Measurements from ENCODE around the gene ECSCR. TPM values are rescaled to one million over a fixed set of nuclear protein-coding genes. Genes with fewer than 3 reads are reported as not detected.
"Not testable (repeated sequence)": the region's sequence is repeated elsewhere in the genome, so short reads cannot be mapped to it uniquely, and the experiment has no call there.

The ECSCR gene
- total RNA-seq, 2 experiments from 2014 or later, result not detected

GRCh38 chr5:139410993-139411828 lies 51.3 kb downstream of the ECSCR start:
- peak overlapping the region; percentile 4 for H3K27ac Mint-ChIP-seq
- H3K27me3 Mint-ChIP-seq, result no peaks in the 10 kb centered on the region
- no peak for DNase-seq
- H3K4me3 Mint-ChIP-seq, result no peak overlapping the region
- ATAC-seq (ENCODE audit: low read depth), result no peak
- no peaks in the 10 kb centered on the region for H3K36me3 Mint-ChIP-seq
- POLR2A ChIA-PET, result interaction anchor here (0.8 kb wide), 1 partner anchor 71 kb away, joined by 3 read pairs; no protein-coding TSS in a partner anchor
- no peaks in the 10 kb centered on the region for H3K9me3 Mint-ChIP-seq
- H3K4me1 Mint-ChIP-seq, result peaks cover 43% of the 10 kb centered on the region

- Mint-ChIP-seq H3K9me3 (no peaks in the 10 kb centered on the region), H3K4me3 (no peak overlapping the region), H3K4me1 (peaks cover 35% of the 10 kb centered on the region), H3K27me3 (no peaks in the 10 kb centered on the region), H3K36me3 (no peaks in the 10 kb centered on the region), H3K27ac (no peak overlapping the region)
- no peak for DNase-seq
- ATAC-seq (ENCODE audit: low read depth), result no peak
- POLR2A ChIA-PET, result interaction anchor here (0.8 to 1.2 kb wide), 2 partner anchors 29 to 72 kb away, joined by 3 read pairs; partner anchors contain the start of gene DNAJC18
Measured at GRCh38 chr5:139410121-139410992, 52.2 kb downstream of the ECSCR start.

- H3K36me3 Mint-ChIP-seq; H3K4me3 Mint-ChIP-seq; H3K9me3 Mint-ChIP-seq; H3K27ac Mint-ChIP-seq; POLR2A ChIA-PET; ATAC-seq (ENCODE audit: low read depth); DNase-seq; H3K27me3 Mint-ChIP-seq: not testable (repeated sequence)
- peaks cover 28% of the 10 kb centered on the region for H3K4me1 Mint-ChIP-seq
Measured at GRCh38 chr5:139409116-139409515, 53.4 kb downstream of the ECSCR start.

- ATAC-seq (ENCODE audit: low read depth), result no peak
- Mint-ChIP-seq H3K9me3 (no peaks in the 10 kb centered on the region), H3K4me3 (no peak overlapping the region), H3K36me3 (no peaks in the 10 kb centered on the region), H3K4me1 (peaks cover 26% of the 10 kb centered on the region), H3K27me3 (no peaks in the 10 kb centered on the region), H3K27ac (peak overlapping the region; percentile 73)
- no peak for DNase-seq
- POLR2A ChIA-PET, result no interaction called here
Measured at GRCh38 chr5:139408191-139408590, 54.4 kb downstream of the ECSCR start.

GRCh38 chr5:139407517-139407916 lies 55.0 kb downstream of the ECSCR start:
- DNase-seq, result no peak
- Mint-ChIP-seq H3K9me3 (no peaks in the 10 kb centered on the region), H3K4me1 (peaks cover 29% of the 10 kb centered on the region), H3K4me3 (no peak overlapping the region), H3K36me3 (no peaks in the 10 kb centered on the region), H3K27me3 (no peaks in the 10 kb centered on the region), H3K27ac (peak overlapping the region; percentile 28)
- POLR2A ChIA-PET, result interaction anchor here (0.6 kb wide), 1 partner anchor 1217 kb away, joined by 3 read pairs; no protein-coding TSS in a partner anchor
- no peak for ATAC-seq (ENCODE audit: low read depth)

GRCh38 chr5:139406963-139407362 lies 55.6 kb downstream of the ECSCR start:
- Mint-ChIP-seq H3K4me1 (peaks cover 30% of the 10 kb centered on the region), H3K27me3 (no peaks in the 10 kb centered on the region), H3K36me3 (no peaks in the 10 kb centered on the region), H3K4me3 (no peak overlapping the region), H3K27ac (no peak overlapping the region), H3K9me3 (no peaks in the 10 kb centered on the region)
- DNase-seq (no peak), ATAC-seq (ENCODE audit: low read depth) (no peak)
- POLR2A ChIA-PET, result no interaction called here

- Mint-ChIP-seq H3K27ac (peak overlapping the region; percentile 100), H3K9me3 (no peaks in the 10 kb centered on the region), H3K4me3 (peak overlapping the region; percentile 96), H3K27me3 (no peaks in the 10 kb centered on the region), H3K36me3 (peaks cover 2% of the 10 kb centered on the region), H3K4me1 (peaks cover 32% of the 10 kb centered on the region)
- DNase-seq (no peak), ATAC-seq (ENCODE audit: low read depth) (no peak)
- POLR2A ChIA-PET, result interaction anchor here (1.0 to 4.6 kb wide), 6 partner anchors 9 to 157 kb away, joined by 4 to 28 read pairs (median 4); partner anchors contain the start of genes MATR3, MZB1 and UBE2D2
Measured at GRCh38 chr5:139404484-139404840, 58.1 kb downstream of the ECSCR start.

- DNase-seq, result peak; percentile 96
- peaks cover 35% of the 10 kb centered on the region for H3K4me1 Mint-ChIP-seq
- H3K4me3 Mint-ChIP-seq, result peak within 1 kb of the TSS; percentile 96
- no peaks in the 10 kb centered on the region for H3K27me3 Mint-ChIP-seq
- H3K27ac Mint-ChIP-seq, result peak within 1 kb of the TSS; percentile 100
- H3K9me3 Mint-ChIP-seq, result no peaks in the 10 kb centered on the region
- POLR2A ChIA-PET, result interaction anchor here (0.7 to 4.6 kb wide), 8 partner anchors 8 to 157 kb away, joined by 3 to 28 read pairs (median 4); partner anchors contain the start of genes MATR3, MZB1 and UBE2D2
- peak; percentile 94 for ATAC-seq (ENCODE audit: low read depth)
- peaks cover 4% of the 10 kb centered on the region for H3K36me3 Mint-ChIP-seq
Measured at GRCh38 chr5:139403787-139404483, 58.6 kb downstream of the ECSCR start, which contains the start of gene SPATA24. TSS of gene SPATA24 (minus strand) at chr5:139404089. CDS start at chr5:139404060, 29 bp downstream.

GRCh38 chr5:139403418-139403786 lies 59.1 kb downstream of the ECSCR start:
- POLR2A ChIA-PET, result interaction anchor here (0.7 to 4.6 kb wide), 9 partner anchors 8 to 158 kb away, joined by 3 to 28 read pairs (median 4); partner anchors contain the start of genes MATR3, MZB1 and UBE2D2
- Mint-ChIP-seq H3K4me3 (peak overlapping the region; percentile 96), H3K36me3 (peaks cover 4% of the 10 kb centered on the region), H3K27ac (peak overlapping the region; percentile 100), H3K27me3 (no peaks in the 10 kb centered on the region), H3K9me3 (no peaks in the 10 kb centered on the region), H3K4me1 (peaks cover 35% of the 10 kb centered on the region)
- ATAC-seq (ENCODE audit: low read depth) (no peak), DNase-seq (no peak)

GRCh38 chr5:139402561-139403158 lies 59.9 kb downstream of the ECSCR start:
- ATAC-seq (ENCODE audit: low read depth) (no peak), DNase-seq (no peak)
- POLR2A ChIA-PET, result interaction anchor here (1.2 to 4.6 kb wide), 5 partner anchors 10 to 158 kb away, joined by 3 to 28 read pairs (median 4); partner anchors contain the start of genes MZB1 and UBE2D2
- H3K9me3 Mint-ChIP-seq, result no peaks in the 10 kb centered on the region
- peaks cover 32% of the 10 kb centered on the region for H3K4me1 Mint-ChIP-seq
- peaks cover 8% of the 10 kb centered on the region for H3K36me3 Mint-ChIP-seq
- peak overlapping the region; percentile 100 for H3K27ac Mint-ChIP-seq
- H3K4me3 Mint-ChIP-seq, result peak overlapping the region; percentile 96
- no peaks in the 10 kb centered on the region for H3K27me3 Mint-ChIP-seq

GRCh38 chr5:139401546-139401945 lies 61.0 kb downstream of the ECSCR start:
- H3K27ac Mint-ChIP-seq, result no peak overlapping the region
- POLR2A ChIA-PET, result interaction anchor here (1.3 to 4.6 kb wide), 2 partner anchors 8 to 11 kb away, joined by 5 to 28 read pairs; partner anchors contain the start of gene MZB1
- peaks cover 35% of the 10 kb centered on the region for H3K4me1 Mint-ChIP-seq
- peaks cover 11% of the 10 kb centered on the region for H3K36me3 Mint-ChIP-seq
- no peak for DNase-seq
- ATAC-seq (ENCODE audit: low read depth), result no peak
- no peaks in the 10 kb centered on the region for H3K27me3 Mint-ChIP-seq
- H3K4me3 Mint-ChIP-seq, result no peak overlapping the region
- no peaks in the 10 kb centered on the region for H3K9me3 Mint-ChIP-seq

GRCh38 chr5:139399501-139400121 lies 62.9 kb downstream of the ECSCR start:
- H3K4me1 Mint-ChIP-seq, result peaks cover 43% of the 10 kb centered on the region
- no peaks in the 10 kb centered on the region for H3K27me3 Mint-ChIP-seq
- no peak overlapping the region for H3K27ac Mint-ChIP-seq
- no peak for DNase-seq
- no peaks in the 10 kb centered on the region for H3K9me3 Mint-ChIP-seq
- H3K36me3 Mint-ChIP-seq, result peaks cover 16% of the 10 kb centered on the region
- no peak overlapping the region for H3K4me3 Mint-ChIP-seq
- POLR2A ChIA-PET, result interaction anchor here (1.1 to 1.9 kb wide), 2 partner anchors 9 to 16 kb away, joined by 3 to 7 read pairs; partner anchors contain the start of gene MZB1
- no peak for ATAC-seq (ENCODE audit: low read depth)

Measured in activated naive CD8-positive, alpha-beta T cell treated with anti-CD3 and anti-CD28 coated beads, Interleukin-2, amount 10 ng/mL, durations not matched to agents 7 days and 5 days (primary cell).